Umbilical cord (tissue), 2 donors: ENCODE results near the gene PUS10. TPM values are rescaled to one million over a fixed set of nuclear protein-coding genes. Genes with fewer than 3 reads are reported as not detected.
"Not testable (repeated sequence)": the region's sequence is repeated elsewhere in the genome, so short reads cannot be mapped to it uniquely, and the experiment has no call there.

Source experiments
- DNase-seq: peaks from one replicate; pipeline ENCODE4 v3.0.0-alpha.2; 2015; ENCODE audit warnings: low spot score
- total RNA-seq: library from RNA; depleted of rRNA; stranded (reverse); fragments of >200 nt; gene quantifications from one replicate; pipeline ENCODE4 v1.2.3, GENCODE V29; 2014; ENCODE audit warnings: low replicate concordance; ENCODE audit not compliant: insufficient read depth

PUS10 gene
- total RNA-seq, 1 donor from 2014 or later, result 27.9 TPM

GRCh38 chr2:61013382-61013781 lies 4.7 kb downstream of the PUS10 start:
- DNase-seq, result no peak

GRCh38 chr2:61012303-61012702 lies 5.8 kb downstream of the PUS10 start:
- peak; percentile 89 for DNase-seq

- DNase-seq, result peak; percentile 36
These were observed 6.4 kb downstream of the PUS10 start for GRCh38 chr2:61011678-61012077.

GRCh38 chr2:61009355-61009754 lies 8.7 kb downstream of the PUS10 start:
- no peak for DNase-seq

- DNase-seq, result no peak
These were observed 11.5 kb downstream of the PUS10 start for GRCh38 chr2:61006486-61007105.

- no peak for DNase-seq
These were observed 12.3 kb downstream of the PUS10 start for GRCh38 chr2:61005736-61006135.

GRCh38 chr2:60998628-60999545 lies 19.2 kb downstream of the PUS10 start:
- DNase-seq, result peak; percentile 58

GRCh38 chr2:60994131-60994530 lies 23.9 kb downstream of the PUS10 start:
- DNase-seq, result no peak

GRCh38 chr2:60992985-60993392 lies 25.1 kb downstream of the PUS10 start:
- no peak for DNase-seq

- no peak for DNase-seq
These were observed 26.4 kb downstream of the PUS10 start for GRCh38 chr2:60991644-60992043.

- no peak for DNase-seq
These were observed 28.8 kb downstream of the PUS10 start for GRCh38 chr2:60989259-60989658.

- not testable (repeated sequence) for DNase-seq
These were observed 30.4 kb downstream of the PUS10 start for GRCh38 chr2:60987656-60988055.

GRCh38 chr2:60987041-60987440 lies 31.0 kb downstream of the PUS10 start:
- no peak for DNase-seq

- DNase-seq, result no peak
These were observed 33.3 kb downstream of the PUS10 start for GRCh38 chr2:60984720-60985119.

- DNase-seq, result not testable (repeated sequence)
These were observed 36.0 kb downstream of the PUS10 start for GRCh38 chr2:60982066-60982465.

GRCh38 chr2:60980071-60980815 lies 37.8 kb downstream of the PUS10 start:
- no peak for DNase-seq

- no peak for DNase-seq
These were observed 38.8 kb downstream of the PUS10 start for GRCh38 chr2:60979231-60979630.

GRCh38 chr2:60977562-60977895 lies 40.5 kb downstream of the PUS10 start:
- no peak for DNase-seq

- DNase-seq, result no peak
These were observed 41.0 kb downstream of the PUS10 start for GRCh38 chr2:60976875-60977561.

- DNase-seq, result no peak
These were observed 41.7 kb downstream of the PUS10 start for GRCh38 chr2:60976256-60976850.

GRCh38 chr2:60974652-60975051 lies 43.4 kb downstream of the PUS10 start:
- DNase-seq, result no peak
